PC-3 (cell line): ENCODE data around the gene KIAA1549. TPM values are rescaled to one million over a fixed set of nuclear protein-coding genes. Genes with fewer than 3 reads are reported as not detected.

Experiments
- ATAC-seq: fragments of 200-7000 bp; cut with Tn5 transposase; 2 replicates; pipeline ENCODE4 v1.9.1; 2020; ENCODE audit warnings: mild to moderate bottlenecking, moderate library complexity
- BruUV-seq: library from RNA; stranded (reverse); fragments of 400-500 nt; replicated peaks from 2 replicates; lab custom pipeline; 2021; lab: Mats Ljungman, UMichigan
- CTCF ChIA-PET: fragments of 300-600 bp; sonication (Branson Sonifier 250); formaldehyde crosslinking; loops from one replicate; lab custom pipeline; 2022; ENCODE audit warnings: antibody characterized with exemption; lab: Charles Lee
- POLR2A ChIA-PET: fragments of 300-600 bp; sonication (Branson Sonifier 250); formaldehyde crosslinking; loops from one replicate; lab custom pipeline; 2022; ENCODE audit warnings: antibody characterized with exemption; ENCODE audit not compliant: unreplicated experiment; lab: Charles Lee
- DNase-seq: peaks from one replicate; pipeline ENCODE4 v3.0.0-alpha.2; 2015
- H2AFZ ChIP-seq: fragments of 300-600 bp; sonication (generic); 2 replicates; pipeline ENCODE4 v1.6.0; 2016; ENCODE audit warnings: antibody characterized with exemption, low read length
- H3F3A ChIP-seq: fragments of 300-600 bp; sonication (generic); one replicate; pipeline ENCODE4 v1.6.0; 2017; ENCODE audit warnings: antibody characterized with exemption, low read length, control low read depth, mild to moderate bottlenecking; ENCODE audit not compliant: unreplicated experiment
- H3K27ac ChIP-seq: fragments of 300-600 bp; sonication (generic); 2 replicates; pipeline ENCODE4 v1.5.1; 2016; ENCODE audit warnings: mild to moderate bottlenecking, low read length
- H3K27me3 ChIP-seq: fragments of 300-600 bp; sonication (generic); 2 replicates; pipeline ENCODE4 v1.6.1; 2016; ENCODE audit warnings: low read length, mixed read lengths
- H3K36me3 ChIP-seq: fragments of 300-600 bp; sonication (generic); 2 replicates; pipeline ENCODE4 v1.6.1; 2016; ENCODE audit warnings: low read depth, mixed run types, low read length, mixed read lengths
- H3K4me1 ChIP-seq: fragments of 300-600 bp; sonication (generic); 2 replicates; pipeline ENCODE4 v1.5.1; 2016; ENCODE audit warnings: low read length; ENCODE audit not compliant: insufficient read depth
- H3K4me2 ChIP-seq: fragments of 300-600 bp; sonication (generic); 2 replicates; pipeline ENCODE4 v1.6.0; 2016; ENCODE audit warnings: low read length
- H3K4me3 ChIP-seq: fragments of 300-600 bp; sonication (generic); 2 replicates; pipeline ENCODE4 v1.5.1; 2016; ENCODE audit warnings: mild to moderate bottlenecking, low read length, mixed read lengths
- H3K79me2 ChIP-seq: fragments of 300-600 bp; sonication (generic); 2 replicates; pipeline ENCODE4 v1.6.1; 2017; ENCODE audit warnings: low read length, mixed read lengths
- H3K9ac ChIP-seq: fragments of 300-600 bp; sonication (generic); 2 replicates; pipeline ENCODE4 v1.6.0; 2016; ENCODE audit warnings: mild to moderate bottlenecking, low read length
- H3K9me2 ChIP-seq: fragments of 300-600 bp; sonication (generic); replicated peaks from 2 replicates; pipeline ENCODE4 v1.6.1; 2016; ENCODE audit warnings: mixed run types, low read length, mixed read lengths
- H3K9me3 ChIP-seq: fragments of 300-600 bp; sonication (generic); 2 replicates; pipeline ENCODE4 v1.6.1; 2016; ENCODE audit warnings: low read length, mixed read lengths
- H4K20me1 ChIP-seq: fragments of 300-600 bp; sonication (generic); 2 replicates; pipeline ENCODE4 v1.6.1; 2016; ENCODE audit warnings: low read length, mixed read lengths
- CTCF ChIP-seq: fragments of 300-600 bp; sonication (generic); conservative IDR thresholded peaks from 2 replicates; pipeline ENCODE4 v1.5.1; 2017; ENCODE audit warnings: antibody characterized with exemption, low read depth, mild to moderate bottlenecking, low read length
- EZH2 ChIP-seq: fragments of 300-600 bp; sonication (generic); IDR thresholded peaks from one replicate; pipeline ENCODE4 v1.6.1; 2017; ENCODE audit warnings: antibody characterized with exemption, mild to moderate bottlenecking, low read length; ENCODE audit not compliant: unreplicated experiment
- EZH2phosphoT487 ChIP-seq: fragments of 300-600 bp; sonication (generic); IDR thresholded peaks from 2 replicates; pipeline ENCODE4 v1.6.1; 2018; ENCODE audit warnings: mild to moderate bottlenecking, antibody characterized with exemption, low read length, borderline replicate concordance
- intact Hi-C: fragments of 100-400 bp; cut with micrococcal nuclease; formaldehyde crosslinking; loops from 2 replicates; pipeline ENCODE4 v1.9.0; 2023
- total RNA-seq: library from RNA; depleted of rRNA; stranded (reverse); fragments of >200 nt; gene quantifications from 2 replicates; pipeline ENCODE4 v1.2.3, GENCODE V29; 2014

The KIAA1549 gene
- total RNA-seq, 1 experiment from 2014 or later, result 8.2 TPM

GRCh38 chr7:138974675-138975292, 6.4 kb downstream of the KIAA1549 start:
- Histone ChIP-seq H3K4me2 (no peak overlapping the region), H3K4me1 (peaks cover 19% of the 10 kb centered on the region), H3K36me3 (no peaks in the 10 kb centered on the region), H3K27me3 (no peaks in the 10 kb centered on the region), H3K9me3 (no peaks in the 10 kb centered on the region), H3K4me3 (no peak overlapping the region), H3K79me2 (peaks cover 92% of the 10 kb centered on the region), H4K20me1 (peaks cover 21% of the 10 kb centered on the region), H3K27ac (no peak overlapping the region), H3K9ac (no peak overlapping the region), H3F3A (no peaks in the 10 kb centered on the region), H2AFZ (no peak overlapping the region), H3K9me2 (no peaks in the 10 kb centered on the region)
- intact Hi-C loops, result no loop called here
- DNase-seq (no peak), ATAC-seq (no peak)
- ChIA-PET CTCF (no interaction called here), POLR2A (no interaction called here)
- no peak for TF ChIP-seq CTCF
- TF ChIP-seq EZH2, result no peak
- no peak for TF ChIP-seq EZH2phosphoT487
- BruUV-seq, result no TSS peak

GRCh38 chr7:138974103-138974502, 7.1 kb downstream of the KIAA1549 start:
- no peaks in the 10 kb centered on the region for H3K27me3 ChIP-seq
- no peak overlapping the region for H3K4me2 ChIP-seq
- H3K9ac ChIP-seq, result no peak overlapping the region
- intact Hi-C loops, result no loop called here
- H3K27ac ChIP-seq, result no peak overlapping the region
- H3K36me3 ChIP-seq, result no peaks in the 10 kb centered on the region
- no peak overlapping the region for H2AFZ ChIP-seq
- H3K9me3 ChIP-seq, result no peaks in the 10 kb centered on the region
- H3F3A ChIP-seq, result no peaks in the 10 kb centered on the region
- ChIA-PET POLR2A (no interaction called here), CTCF (no interaction called here)
- H4K20me1 ChIP-seq, result peaks cover 17% of the 10 kb centered on the region
- H3K9me2 ChIP-seq, result no peaks in the 10 kb centered on the region
- peaks cover 12% of the 10 kb centered on the region for H3K4me1 ChIP-seq
- peaks cover 91% of the 10 kb centered on the region for H3K79me2 ChIP-seq
- TF ChIP-seq EZH2 (no peak), EZH2phosphoT487 (no peak), CTCF (no peak)
- no TSS peak for BruUV-seq
- DNase-seq (no peak), ATAC-seq (no peak)
- no peak overlapping the region for H3K4me3 ChIP-seq

- Histone ChIP-seq H3K9me3 (no peaks in the 10 kb centered on the region), H3K4me3 (no peak overlapping the region), H4K20me1 (no peaks in the 10 kb centered on the region), H3K79me2 (peaks cover 85% of the 10 kb centered on the region), H3K36me3 (no peaks in the 10 kb centered on the region; the same call in 1 of the 2 replicates), H3K4me2 (no peak overlapping the region), H3K9ac (no peak overlapping the region), H3K27ac (no peak overlapping the region), H2AFZ (no peak overlapping the region), H3F3A (no peaks in the 10 kb centered on the region), H3K9me2 (no peaks in the 10 kb centered on the region), H3K4me1 (no peaks in the 10 kb centered on the region), H3K27me3 (no peaks in the 10 kb centered on the region)
- ChIA-PET CTCF (no interaction called here), POLR2A (no interaction called here)
- TF ChIP-seq CTCF, result no peak
- TF ChIP-seq EZH2phosphoT487, result no peak
- no peak for TF ChIP-seq EZH2
- DNase-seq (no peak), ATAC-seq (no peak)
- no TSS peak for BruUV-seq
- intact Hi-C loops, result no loop called here
These were observed 10.2 kb downstream of the KIAA1549 start for GRCh38 chr7:138970952-138971351.
